HG02981 (cell line): ENCODE measurements around the gene POFUT2.

Source experiments
- ATAC-seq: cut with Tn5 transposase; IDR thresholded peaks from one replicate; pipeline ENCODE4 v1.9.1; 2021; ENCODE audit warnings: mild to moderate bottlenecking, moderate library complexity; ENCODE audit not compliant: unreplicated experiment

POFUT2 gene

GRCh38 chr21:45226540-45227326 is 61.0 kb downstream of the POFUT2 start:
- no peak for ATAC-seq

- ATAC-seq = no peak
These were observed 61.9 kb downstream of the POFUT2 start for GRCh38 chr21:45225741-45226327.

GRCh38 chr21:45225041-45225740 is 62.5 kb downstream of the POFUT2 start:
- no peak for ATAC-seq

- ATAC-seq = no peak
These were observed 63.3 kb downstream of the POFUT2 start for GRCh38 chr21:45224189-45224938.

GRCh38 chr21:45223236-45224185 is 64.2 kb downstream of the POFUT2 start:
- no peak for ATAC-seq

- no peak for ATAC-seq
These were observed 65.7 kb downstream of the POFUT2 start for GRCh38 chr21:45222001-45222400.

GRCh38 chr21:45220714-45221490 is 66.8 kb downstream of the POFUT2 start:
- no peak for ATAC-seq

GRCh38 chr21:45220071-45220481 is 67.6 kb downstream of the POFUT2 start:
- no peak for ATAC-seq

GRCh38 chr21:45219517-45219916 is 68.2 kb downstream of the POFUT2 start:
- no peak for ATAC-seq

- ATAC-seq = no peak
These were observed 70.7 kb downstream of the POFUT2 start for GRCh38 chr21:45217010-45217409.

- no peak for ATAC-seq
These were observed 72.5 kb downstream of the POFUT2 start for GRCh38 chr21:45215213-45215612.
